K562 (cell line): Measurements from ENCODE around the gene RSBN1L. TPM values are rescaled to one million over a fixed set of nuclear protein-coding genes. Genes with fewer than 3 reads are reported as not detected.

Experiments used
- ATAC-seq: fragments of 200-7000 bp; cut with Tn5 transposase; 3 replicates; pipeline ENCODE4 v1.9.1; 2020; ENCODE audit warnings: moderate library complexity
- BruUV-seq: library from RNA; stranded (reverse); fragments of 400-500 nt; replicated peaks from 2 replicates; lab custom pipeline; 2021; lab: Mats Ljungman, UMichigan
- CTCF ChIA-PET: fragments of 300-600 bp; formaldehyde crosslinking; extraction: SDS; loops from one replicate; lab custom pipeline; 2021; ENCODE audit warnings: low intra/inter-chr PET ratio; lab: Yijun Ruan, JAX
- POLR2A ChIA-PET: fragments of 300-600, 350-650 bp; sonication (Branson Sonifier 250); formaldehyde crosslinking; extraction: SDS; loops from one replicate; lab custom pipeline; 2021; ENCODE audit warnings: antibody characterized with exemption, inconsistent platforms; lab: Yijun Ruan, JAX
- DNase-seq, 4 experiments: peaks; one replicate each; pipeline versions ENCODE4 v3.0.0 to v3.0.0-alpha.2; 2011 to 2018; ENCODE audit warnings: low spot score in 3 of 4, mixed read lengths in 3 of 4; ENCODE audit errors: extremely low read depth in 1 of 4
- FAIRE-seq: peaks from 2 replicates; lab custom pipeline; 2011; peaks lifted over from hg19 to GRCh38; lab: Jason Lieb, UNC
- H2AFZ ChIP-seq: 2 replicates; pipeline ENCODE4 v1.6.0; 2011; ENCODE audit warnings: low read depth, low read length, control low read depth, inconsistent platforms
- H3K27ac ChIP-seq: fragments of 200-600 bp; 3 replicates; pipeline ENCODE4 v1.8.0; 2011; ENCODE audit warnings: low read depth, mild to moderate bottlenecking, control low read depth, inconsistent platforms, low read length, moderate library complexity, mixed read lengths; ENCODE audit errors: extremely low read depth
- H3K27me3 ChIP-seq, 2 experiments: fragments of 300-600 bp in 1 of 2; 2 replicates in 1 of 2; 3 replicates in 1 of 2; pipeline versions ENCODE4 v1.6.0 to v1.8.0; 2011; ENCODE audit warnings: inconsistent platforms in 2 of 2, low read length in 2 of 2, mild to moderate bottlenecking in 1 of 2, mixed read lengths in 1 of 2, moderate library complexity in 1 of 2; ENCODE audit not compliant: control insufficient read depth in 2 of 2, insufficient read depth in 2 of 2
- H3K36me3 ChIP-seq: fragments of 300-600 bp; 3 replicates; pipeline ENCODE4 v1.8.0; 2011; ENCODE audit warnings: mild to moderate bottlenecking, low read length, inconsistent platforms; ENCODE audit not compliant: control insufficient read depth, insufficient read depth
- H3K4me1 ChIP-seq, 2 experiments: fragments of 200-600 bp in 1 of 2; replicated peaks in 1 of 2; 2 replicates in 1 of 2; 3 replicates in 1 of 2; pipeline versions ENCODE4 v1.5.1 to v1.8.0; 2011; ENCODE audit warnings: inconsistent platforms in 2 of 2, low read length in 2 of 2, mild to moderate bottlenecking in 1 of 2, mixed read lengths in 1 of 2, moderate library complexity in 1 of 2; ENCODE audit not compliant: control insufficient read depth in 2 of 2, insufficient read depth in 2 of 2
- H3K4me2 ChIP-seq: 2 replicates; pipeline ENCODE4 v1.6.1; 2011; ENCODE audit warnings: low read length, control low read depth, inconsistent platforms, mixed read lengths; ENCODE audit not compliant: insufficient read depth
- H3K4me3 ChIP-seq: fragments of 200-600 bp; sonication (generic), shearing (Covaris generic); 2 replicates; pipeline ENCODE4 v1.5.1; 2016; ENCODE audit warnings: control low read depth, inconsistent platforms
- H3K79me2 ChIP-seq: fragments of 200-600 bp; 3 replicates; pipeline ENCODE4 v1.8.0; 2011; ENCODE audit warnings: low read length, inconsistent platforms; ENCODE audit not compliant: control insufficient read depth, insufficient read depth
- H3K9ac ChIP-seq, 2 experiments: 2 replicates each; pipeline versions ENCODE4 v1.6.0 to v1.6.1; 2011; ENCODE audit warnings: low read depth in 2 of 2, low read length in 2 of 2, control low read depth in 1 of 2, inconsistent platforms in 1 of 2, mild to moderate bottlenecking in 1 of 2, mixed read lengths in 1 of 2; ENCODE audit not compliant: insufficient read depth in 1 of 2
- H3K9me1 ChIP-seq: one replicate; pipeline ENCODE4 v1.6.0; 2011; ENCODE audit warnings: inconsistent platforms, mild to moderate bottlenecking, low read length, moderate library complexity; ENCODE audit not compliant: control insufficient read depth, insufficient read depth
- H3K9me3 ChIP-seq: replicated peaks from 2 replicates; pipeline ENCODE4 v1.5.1; 2011; ENCODE audit warnings: low read depth, low read length, inconsistent platforms; ENCODE audit not compliant: control insufficient read depth, insufficient read depth
- H4K20me1 ChIP-seq: replicated peaks from 2 replicates; pipeline ENCODE4 v1.6.1; 2011; ENCODE audit warnings: low read length, inconsistent platforms, mixed read lengths; ENCODE audit not compliant: control insufficient read depth, insufficient read depth
- CBX3 ChIP-seq, 2 experiments: IDR thresholded peaks; 1 replicate in 1 of 2; 2 replicates in 1 of 2; pipeline ENCODE4 v1.6.1; 2012; ENCODE audit warnings: inconsistent platforms in 2 of 2, low read length in 2 of 2, borderline replicate concordance in 1 of 2, control low read depth in 1 of 2
- CHD4 ChIP-seq: fragments of 200-600 bp; sonication (generic); IDR thresholded peaks from 3 replicates; pipeline ENCODE4 v1.6.1; 2012; ENCODE audit warnings: low read depth, mild to moderate bottlenecking, mixed read lengths, low read length, inconsistent platforms; ENCODE audit not compliant: insufficient read depth, insufficient replicate concordance, poor library complexity, severe bottlenecking
- ETS2 ChIP-seq: IDR thresholded peaks from 2 replicates; pipeline ENCODE4 v1.6.1; 2016; ENCODE audit warnings: borderline replicate concordance, missing genetic modification characterization, mild to moderate bottlenecking, moderate library complexity, missing compliant biosample characterization; ENCODE audit not compliant: poor library complexity, severe bottlenecking
- GABPB2 ChIP-seq: fragments of 250-450 bp; sonication (Bioruptor Pico); conservative IDR thresholded peaks from 2 replicates; pipeline ENCODE4 v1.5.1; 2021; ENCODE audit warnings: mild to moderate bottlenecking
- LCOR ChIP-seq: sonication (generic); formaldehyde crosslinking; IDR thresholded peaks from 2 replicates; pipeline ENCODE4 v1.8.0; 2022; ENCODE audit warnings: mild to moderate bottlenecking, missing genetic modification reagents
- MYBL2 ChIP-seq, 2 experiments: fragments of 450-650 bp in 1 of 2; sonication (generic) in 1 of 2; formaldehyde crosslinking in 1 of 2; IDR thresholded peaks; 2 replicates each; pipeline versions ENCODE4 v1.6.1 to v1.8.1; 2017 to 2022; ENCODE audit warnings: borderline replicate concordance in 1 of 2, inconsistent platforms in 1 of 2, low read depth in 1 of 2, mild to moderate bottlenecking in 1 of 2, missing genetic modification reagents in 1 of 2, moderate library complexity in 1 of 2
- PATZ1 ChIP-seq: fragments of 250-450 bp; sonication (Bioruptor Pico); IDR thresholded peaks from 2 replicates; pipeline ENCODE4 v1.5.0; 2020; ENCODE audit warnings: mild to moderate bottlenecking, borderline replicate concordance
- ZBTB49 ChIP-seq: sonication (generic); formaldehyde crosslinking; IDR thresholded peaks from 2 replicates; pipeline ENCODE4 v1.8.0; 2022; ENCODE audit warnings: missing genetic modification reagents, mild to moderate bottlenecking, borderline replicate concordance
- ZBTB9 ChIP-seq: fragments of 450-650 bp; formaldehyde crosslinking; IDR thresholded peaks from 2 replicates; pipeline ENCODE4 v1.4.0; 2020; ENCODE audit warnings: mild to moderate bottlenecking, moderate library complexity
- ZNF121 ChIP-seq: sonication (generic); formaldehyde crosslinking; conservative IDR thresholded peaks from 2 replicates; pipeline ENCODE4 v1.8.0; 2022; ENCODE audit warnings: missing genetic modification reagents
- in situ Hi-C: fragments of 300-500 bp; cut with MboI; formaldehyde crosslinking; loops from 4 replicates; pipeline ENCODE4 v1.15.0; 2018; ENCODE audit warnings: inconsistent platforms, mixed read lengths
- intact Hi-C: fragments of 100-400 bp; cut with micrococcal nuclease; formaldehyde crosslinking; loops from 2 replicates; pipeline ENCODE4 v1.14.2; 2022
- polyA plus RNA-seq, 8 experiments: library from polyadenylated mRNA; depleted of rRNA in 4 of 8; stranded (reverse) in 5 of 8; unstranded in 3 of 8; fragments of >200 nt; fragmentation: Nextera tagmentation in 2 of 8; fragmentation: Illumina TruSeq in 1 of 8; extraction: Ambion mirVana in 2 of 8; extraction: Trizol in 1 of 8; gene quantifications; 2 replicates each; pipeline versions ENCODE4 v1.2.1 to v1.2.3, GENCODE V29; 2011 to 2014; ENCODE audit warnings: inconsistent platforms in 1 of 8, missing spikeins in 1 of 8
- total RNA-seq, 7 experiments: library from RNA; depleted of rRNA in 6 of 7; stranded (reverse); fragments of >200 nt in 6 of 7; fragmentation: Illumina TruSeq in 2 of 7; extraction: Trizol in 2 of 7; gene quantifications; 2 replicates each; pipeline versions ENCODE4 v1.2.1 to v1.2.3, GENCODE V29; 2011 to 2021; ENCODE audit warnings: low replicate concordance in 1 of 7

Gene RSBN1L
- total and polyA plus RNA-seq, 9 of the 15 experiments (the other 6 are each of a cell fraction or from before 2014, with no cell fraction given): 6.2 to 35.2 (median 20.1) TPM

GRCh38 chr7:77786018-77786417 lies 89.8 kb downstream of the RSBN1L start (continued):
- TF ChIP-seq CBX3 (IDR thresholded peaks at IDR 0.05; ENCODE audit: borderline replicate concordance in 1 of 2, low read length in 2 of 2) (peak in 1 of 2 experiments; percentile 78; a peak in 1 of 3 replicates), ZBTB9 (CRISPR knock-in tag) (no peak), ZBTB49 (CRISPR knock-in tag) (no peak)

GRCh38 chr7:77786741-77787140 lies 90.5 kb downstream of the RSBN1L start:
- Histone ChIP-seq H3K4me2 (no peak overlapping the region), H3K4me3 (no peak overlapping the region), H4K20me1 (no peaks in the 10 kb centered on the region), H2AFZ (no peak overlapping the region), H3K27ac (no peak overlapping the region), H3K27me3 (no peaks in the 10 kb centered on the region), H3K36me3 (peaks cover 26% of the 10 kb centered on the region), H3K9me1 (no peaks in the 10 kb centered on the region), H3K9ac (no peak overlapping the region), H3K79me2 (no peaks in the 10 kb centered on the region), H3K4me1 (peaks cover 0 to 10% of the 10 kb centered on the region in 2 experiments; a peak in 1 of 5 replicates), H3K9me3 (peaks cover 3% of the 10 kb centered on the region; the same call in 1 of the 2 replicates)
- POLR2A ChIA-PET: interaction anchor here (0.8 kb wide), 1 partner anchor 46 kb away, joined by 3 read pairs; no protein-coding TSS in a partner anchor
- FAIRE-seq: no peak
- ATAC-seq: no peak
- CTCF ChIA-PET: no interaction called here
- BruUV-seq: no TSS peak
- in situ Hi-C loops (no loop called here), intact Hi-C loops (no loop called here)
- no peak for DNase-seq
- no peak for TF ChIP-seq ETS2 (tag)
- no peak for TF ChIP-seq LCOR (CRISPR knock-in tag)
- peak; percentile 61 for TF ChIP-seq ZNF121 (CRISPR knock-in tag)
- TF ChIP-seq PATZ1 (CRISPR knock-in tag): no peak
- TF ChIP-seq GABPB2: no peak
- TF ChIP-seq CHD4: no peak
- TF ChIP-seq MYBL2 (IDR thresholded peaks at IDR 0.05; ENCODE audit: low read depth): no peak
- TF ChIP-seq MYBL2 (CRISPR knock-in tag; IDR thresholded peaks at IDR 0.05; ENCODE audit: borderline replicate concordance): no peak
